Activated naive CD4-positive, alpha-beta T cell treated with anti-CD3 and anti-CD28 coated beads, Interleukin-2, amount 50 U/mL, for 72 hours (primary cell): ENCODE data around the gene MED9. TPM values are rescaled to one million over a fixed set of nuclear protein-coding genes. Genes with fewer than 3 reads are reported as not detected.
"Not testable (repeated sequence)": the region's sequence is repeated elsewhere in the genome, so short reads cannot be mapped to it uniquely, and the experiment has no call there.

Experiments used
- ATAC-seq, 2 donors: fragments of 150-1000 bp; cut with Tn5 transposase; 2 replicates each; pipeline ENCODE4 v1.10.0; 2021; ENCODE audit warnings: mild to moderate bottlenecking in 2 of 2, moderate library complexity in 2 of 2
- DNase-seq, 2 donors: peaks; one replicate each; pipeline ENCODE4 v3.0.0; 2021 to 2022; ENCODE audit warnings: low spot score in 2 of 2
- H3K27ac Mint-ChIP-seq, 2 donors: one replicate each; pipeline ENCODE4 v1.8.0; 2022; ENCODE audit warnings: mild to moderate bottlenecking in 2 of 2, mixed read lengths in 2 of 2
- H3K36me3 Mint-ChIP-seq, 2 donors: one replicate each; pipeline ENCODE4 v1.8.0; 2022; ENCODE audit warnings: mixed read lengths in 2 of 2
- H3K9me3 Mint-ChIP-seq, 2 donors: one replicate each; pipeline ENCODE4 v1.8.0; 2022; ENCODE audit warnings: mixed read lengths in 2 of 2
- total RNA-seq, 2 donors: library from RNA; stranded (reverse); gene quantifications; one replicate each; pipeline ENCODE4 v1.2.3, GENCODE V29; 2022

MED9 gene
- total RNA-seq, 2 donors from 2014 or later, result 13.1 to 14.0 TPM

- H3K36me3 Mint-ChIP-seq, result no peaks in the 10 kb centered on the region
- H3K27ac Mint-ChIP-seq, result peak overlapping the region in 1 of 2 donors; percentile 56
- no peak for DNase-seq
- ATAC-seq, result no peak
- peaks cover 0 to 5% of the 10 kb centered on the region in 2 donors for H3K9me3 Mint-ChIP-seq
These were observed 28.7 kb upstream of the MED9 start for GRCh38 chr17:17448076-17448475.

- H3K9me3 Mint-ChIP-seq, result peaks cover 0 to 5% of the 10 kb centered on the region in 2 donors
- DNase-seq (no peak), ATAC-seq (no peak)
- H3K36me3 Mint-ChIP-seq, result no peaks in the 10 kb centered on the region
- H3K27ac Mint-ChIP-seq, result no peak overlapping the region
These were observed 28.1 kb upstream of the MED9 start for GRCh38 chr17:17448723-17449122.

GRCh38 chr17:17453088-17453487, 23.7 kb upstream of the MED9 start:
- H3K9me3 Mint-ChIP-seq, result no peaks in the 10 kb centered on the region
- ATAC-seq (no peak), DNase-seq (no peak)
- H3K36me3 Mint-ChIP-seq, result no peaks in the 10 kb centered on the region
- H3K27ac Mint-ChIP-seq, result no peak overlapping the region

- peak overlapping the region in 1 of 2 donors; percentile 50 for H3K27ac Mint-ChIP-seq
- H3K9me3 Mint-ChIP-seq, result no peaks in the 10 kb centered on the region
- ATAC-seq (no peak), DNase-seq (no peak)
- H3K36me3 Mint-ChIP-seq, result no peaks in the 10 kb centered on the region
These were observed 22.5 kb upstream of the MED9 start for GRCh38 chr17:17454276-17454675.

DNA sequence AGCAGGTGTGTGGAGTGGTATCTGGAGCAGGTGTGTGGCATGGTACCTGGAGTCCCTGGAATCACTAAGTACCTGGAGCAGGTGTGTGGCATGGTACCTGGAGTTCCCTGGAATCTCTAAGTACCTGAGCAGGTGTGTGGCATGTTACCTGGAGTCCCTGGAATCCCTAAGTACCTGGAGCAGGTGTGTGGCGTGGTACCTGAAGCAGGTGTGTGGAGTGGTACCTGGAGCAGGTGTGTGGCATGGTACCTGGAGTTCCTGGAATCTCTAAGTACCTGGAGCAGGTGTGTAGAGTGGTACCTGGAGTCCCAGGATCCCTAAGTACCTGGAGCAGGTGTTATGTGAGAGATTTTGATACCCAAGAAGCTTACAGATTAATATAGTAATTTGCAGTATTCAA, 22.1 kb upstream of the MED9 start:
- DNase-seq, ATAC-seq, H3K36me3 Mint-ChIP-seq, H3K27ac Mint-ChIP-seq, H3K9me3 Mint-ChIP-seq: not testable (repeated sequence)

- DNase-seq (no peak), ATAC-seq (no peak)
- peaks cover 5 to 6% of the 10 kb centered on the region in 2 donors for H3K9me3 Mint-ChIP-seq
- H3K36me3 Mint-ChIP-seq, result no peaks in the 10 kb centered on the region
- no peak overlapping the region for H3K27ac Mint-ChIP-seq
These were observed 21.6 kb upstream of the MED9 start for GRCh38 chr17:17455173-17455572.

- Mint-ChIP-seq H3K9me3 (peaks cover 7 to 9% of the 10 kb centered on the region in 2 donors), H3K36me3 (no peaks in the 10 kb centered on the region), H3K27ac (no peak overlapping the region)
- ATAC-seq (no peak), DNase-seq (no peak)
These were observed 20.5 kb upstream of the MED9 start for GRCh38 chr17:17456251-17456650.

- H3K27ac Mint-ChIP-seq, result no peak overlapping the region
- no peak for ATAC-seq
- peaks cover 7 to 9% of the 10 kb centered on the region in 2 donors for H3K9me3 Mint-ChIP-seq
These were observed 19.1 kb upstream of the MED9 start for GRCh38 chr17:17457680-17458079.

DNA sequence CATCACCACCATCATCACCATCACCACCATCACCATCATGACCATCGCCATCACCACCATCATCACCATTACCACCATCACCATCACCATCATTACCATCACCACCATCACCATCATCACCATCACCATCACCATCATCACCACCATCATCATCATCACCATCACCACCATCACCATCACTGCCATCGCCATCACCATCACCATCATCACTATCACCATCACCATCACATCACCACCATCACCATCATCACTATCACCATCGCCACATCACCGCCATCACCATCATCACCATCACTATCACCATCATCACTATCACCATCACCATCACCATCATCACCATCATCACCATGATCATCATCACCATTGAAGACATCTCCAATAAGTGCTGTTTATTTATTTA, 16.8 kb upstream of the MED9 start:
- no peak for DNase-seq
- no peak overlapping the region for H3K27ac Mint-ChIP-seq
- ATAC-seq, result no peak
- H3K9me3 Mint-ChIP-seq, result peaks cover 7 to 9% of the 10 kb centered on the region in 2 donors
- H3K36me3 Mint-ChIP-seq, result no peaks in the 10 kb centered on the region

More at GRCh38 chr17:17457680-17458079, 19.1 kb upstream of the MED9 start:
- DNase-seq, result no peak
- H3K36me3 Mint-ChIP-seq, result no peaks in the 10 kb centered on the region

- ATAC-seq (peak in 1 of 2 donors; percentile 41), DNase-seq (no peak)
- Mint-ChIP-seq H3K27ac (no peak overlapping the region), H3K36me3 (no peaks in the 10 kb centered on the region), H3K9me3 (peaks cover 7 to 9% of the 10 kb centered on the region in 2 donors)
These were observed 14.6 kb upstream of the MED9 start for GRCh38 chr17:17462048-17462824.

GRCh38 chr17:17463821-17464220, 13.0 kb upstream of the MED9 start:
- ATAC-seq (no peak), DNase-seq (no peak)
- H3K27ac Mint-ChIP-seq, result no peak overlapping the region
- peaks cover 7 to 9% of the 10 kb centered on the region in 2 donors for H3K9me3 Mint-ChIP-seq
- H3K36me3 Mint-ChIP-seq, result no peaks in the 10 kb centered on the region

- H3K27ac Mint-ChIP-seq, ATAC-seq, H3K9me3 Mint-ChIP-seq, DNase-seq, H3K36me3 Mint-ChIP-seq: not testable (repeated sequence)
These were observed 10.9 kb upstream of the MED9 start for GRCh38 chr17:17465878-17466277.

DNA sequence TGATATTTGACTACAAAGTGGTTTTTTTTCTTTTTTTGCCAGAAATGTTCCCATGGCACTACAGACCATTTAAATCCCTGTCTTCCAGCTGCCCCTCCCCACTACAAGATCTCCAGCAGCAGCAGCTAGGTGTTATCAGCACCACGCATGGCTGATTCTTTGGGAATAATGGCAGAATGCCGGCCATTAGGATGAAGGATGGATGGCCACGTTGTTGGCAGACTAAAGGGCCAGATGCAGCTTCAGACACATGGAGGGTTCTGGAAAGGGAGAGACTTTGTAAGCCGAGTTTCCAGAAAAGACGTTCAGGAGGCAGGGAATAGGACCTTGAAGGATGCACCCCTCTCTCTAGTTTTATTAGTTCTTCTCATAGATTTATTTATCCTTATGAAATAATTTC, 10.3 kb upstream of the MED9 start:
- no peaks in the 10 kb centered on the region for H3K36me3 Mint-ChIP-seq
- DNase-seq (no peak), ATAC-seq (no peak)
- H3K9me3 Mint-ChIP-seq, result no peaks in the 10 kb centered on the region
- no peak overlapping the region for H3K27ac Mint-ChIP-seq

DNA sequence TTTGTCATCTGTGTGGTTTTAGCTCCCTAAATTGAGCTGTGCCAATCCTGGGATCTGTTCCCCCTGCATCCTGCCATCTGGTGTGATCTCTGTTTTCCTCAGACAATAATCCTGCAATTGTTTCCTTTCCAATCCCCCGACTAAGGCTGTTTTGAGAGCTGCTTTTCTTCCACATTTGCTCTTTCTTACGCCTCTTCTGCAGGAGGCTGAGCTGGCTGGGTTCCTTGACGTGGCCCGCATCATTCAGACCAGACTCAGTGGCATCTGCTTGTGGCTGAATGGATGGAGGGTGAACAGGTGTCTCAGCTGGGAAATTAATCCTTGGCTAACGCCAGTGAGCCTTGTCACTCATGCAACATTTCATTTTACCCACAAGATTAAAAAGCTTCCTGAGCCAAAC, 9.8 kb upstream of the MED9 start:
- DNase-seq (no peak), ATAC-seq (no peak)
- Mint-ChIP-seq H3K36me3 (no peaks in the 10 kb centered on the region), H3K9me3 (no peaks in the 10 kb centered on the region), H3K27ac (no peak overlapping the region)

DNA sequence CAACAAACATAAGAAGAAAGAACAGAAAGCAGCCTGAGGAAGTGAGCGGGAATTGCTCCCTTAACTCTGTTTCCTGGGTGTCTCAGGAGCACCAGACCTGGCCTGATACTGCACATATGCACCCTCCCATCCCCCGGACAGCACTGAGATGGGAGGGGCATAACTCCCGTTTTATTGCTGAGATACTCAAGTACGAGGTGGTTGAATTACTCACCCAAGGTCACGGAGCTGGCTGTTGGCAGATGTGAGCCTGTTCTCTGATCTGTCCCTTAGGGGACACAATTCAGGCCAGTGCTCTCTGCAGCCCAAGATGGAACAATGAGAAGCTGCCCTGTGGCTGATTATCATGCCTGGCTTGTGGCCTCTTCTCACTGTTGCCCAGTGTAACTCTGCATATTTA, 9.1 kb upstream of the MED9 start:
- Mint-ChIP-seq H3K9me3 (no peaks in the 10 kb centered on the region), H3K36me3 (no peaks in the 10 kb centered on the region), H3K27ac (no peak overlapping the region)
- ATAC-seq (no peak), DNase-seq (no peak)

GRCh38 chr17:17468217-17469010, 8.4 kb upstream of the MED9 start:
- H3K9me3 Mint-ChIP-seq, result no peaks in the 10 kb centered on the region
- H3K36me3 Mint-ChIP-seq, result no peaks in the 10 kb centered on the region

DNA sequence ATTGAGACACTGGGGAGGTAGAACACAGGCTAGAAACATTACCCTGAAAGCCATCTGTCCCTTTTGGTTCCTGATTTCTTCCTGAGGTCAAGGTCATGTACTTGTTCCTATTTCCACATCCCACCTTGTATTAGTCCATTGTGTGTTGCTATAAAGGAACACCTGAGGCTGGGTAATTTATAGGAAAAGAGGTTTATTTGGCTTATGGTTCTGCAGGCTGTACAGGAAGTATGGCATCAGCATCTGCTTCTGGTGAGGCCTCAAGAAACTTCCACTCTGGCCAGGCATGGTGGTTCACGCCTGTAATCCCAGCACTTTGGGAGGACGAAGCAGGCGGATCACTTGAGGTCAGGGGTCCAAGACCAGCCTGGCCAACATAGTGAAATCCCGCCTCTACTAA, 7.4 kb upstream of the MED9 start:
- ATAC-seq, result no peak
- no peaks in the 10 kb centered on the region for H3K9me3 Mint-ChIP-seq

More at GRCh38 chr17:17468217-17469010, 8.4 kb upstream of the MED9 start:
- no peak overlapping the region for H3K27ac Mint-ChIP-seq
- ATAC-seq (no peak), DNase-seq (no peak)

More for the DNA sequence above, 7.4 kb upstream of the MED9 start:
- Mint-ChIP-seq H3K27ac (no peak overlapping the region), H3K36me3 (no peaks in the 10 kb centered on the region)
- no peak for DNase-seq
